ENCODE measurements around the gene GPC5.

The GPC5 gene

DNA sequence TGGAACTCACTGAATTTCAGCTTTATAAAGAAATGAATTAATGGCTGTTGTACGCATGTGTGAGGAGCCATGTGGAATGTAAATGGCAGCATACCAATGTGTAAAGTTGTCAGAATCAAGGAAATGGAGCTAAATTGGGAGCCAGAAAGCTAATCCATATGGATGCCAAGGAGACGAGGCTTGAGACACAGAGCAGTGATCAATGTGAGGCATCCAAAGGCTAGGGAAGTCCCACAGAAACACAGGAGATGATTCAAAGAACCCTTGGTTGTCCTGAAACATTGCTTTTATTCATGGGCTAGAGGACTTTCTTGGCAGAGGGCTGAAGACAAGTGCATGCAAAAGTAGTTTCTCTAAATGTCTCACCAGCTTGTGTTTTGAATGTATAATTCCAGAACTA is 1271.7 kb downstream of the GPC5 start:
- TF ChIP-seq SCRT1 (tag by site-specific recombination; IDR thresholded peaks at IDR 0.05; ENCODE audit: borderline replicate concordance) (no peak), ZNF621 (tag by site-specific recombination; IDR thresholded peaks at IDR 0.05) (no peak), ZNF214 (tag by site-specific recombination; IDR thresholded peaks at IDR 0.05; ENCODE audit: borderline replicate concordance) (no peak)
- TF ChIP-seq, protein P1, sequence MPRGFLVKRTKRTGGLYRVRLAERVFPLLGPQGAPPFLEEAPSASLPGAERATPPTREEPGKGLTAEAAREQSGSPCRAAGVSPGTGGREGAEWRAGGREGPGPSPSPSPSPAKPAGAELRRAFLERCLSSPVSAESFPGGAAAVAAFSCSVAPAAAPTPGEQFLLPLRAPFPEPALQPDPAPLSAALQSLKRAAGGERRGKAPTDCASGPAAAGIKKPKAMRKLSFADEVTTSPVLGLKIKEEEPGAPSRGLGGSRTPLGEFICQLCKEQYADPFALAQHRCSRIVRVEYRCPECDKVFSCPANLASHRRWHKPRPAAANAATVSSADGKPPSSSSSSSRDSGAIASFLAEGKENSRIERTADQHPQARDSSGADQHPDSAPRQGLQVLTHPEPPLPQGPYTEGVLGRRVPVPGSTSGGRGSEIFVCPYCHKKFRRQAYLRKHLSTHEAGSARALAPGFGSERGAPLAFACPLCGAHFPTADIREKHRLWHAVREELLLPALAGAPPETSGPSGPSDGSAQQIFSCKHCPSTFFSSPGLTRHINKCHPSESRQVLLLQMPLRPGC (tag by site-specific recombination; IDR thresholded peaks at IDR 0.05), result no peak
- TF ChIP-seq, protein P2, sequence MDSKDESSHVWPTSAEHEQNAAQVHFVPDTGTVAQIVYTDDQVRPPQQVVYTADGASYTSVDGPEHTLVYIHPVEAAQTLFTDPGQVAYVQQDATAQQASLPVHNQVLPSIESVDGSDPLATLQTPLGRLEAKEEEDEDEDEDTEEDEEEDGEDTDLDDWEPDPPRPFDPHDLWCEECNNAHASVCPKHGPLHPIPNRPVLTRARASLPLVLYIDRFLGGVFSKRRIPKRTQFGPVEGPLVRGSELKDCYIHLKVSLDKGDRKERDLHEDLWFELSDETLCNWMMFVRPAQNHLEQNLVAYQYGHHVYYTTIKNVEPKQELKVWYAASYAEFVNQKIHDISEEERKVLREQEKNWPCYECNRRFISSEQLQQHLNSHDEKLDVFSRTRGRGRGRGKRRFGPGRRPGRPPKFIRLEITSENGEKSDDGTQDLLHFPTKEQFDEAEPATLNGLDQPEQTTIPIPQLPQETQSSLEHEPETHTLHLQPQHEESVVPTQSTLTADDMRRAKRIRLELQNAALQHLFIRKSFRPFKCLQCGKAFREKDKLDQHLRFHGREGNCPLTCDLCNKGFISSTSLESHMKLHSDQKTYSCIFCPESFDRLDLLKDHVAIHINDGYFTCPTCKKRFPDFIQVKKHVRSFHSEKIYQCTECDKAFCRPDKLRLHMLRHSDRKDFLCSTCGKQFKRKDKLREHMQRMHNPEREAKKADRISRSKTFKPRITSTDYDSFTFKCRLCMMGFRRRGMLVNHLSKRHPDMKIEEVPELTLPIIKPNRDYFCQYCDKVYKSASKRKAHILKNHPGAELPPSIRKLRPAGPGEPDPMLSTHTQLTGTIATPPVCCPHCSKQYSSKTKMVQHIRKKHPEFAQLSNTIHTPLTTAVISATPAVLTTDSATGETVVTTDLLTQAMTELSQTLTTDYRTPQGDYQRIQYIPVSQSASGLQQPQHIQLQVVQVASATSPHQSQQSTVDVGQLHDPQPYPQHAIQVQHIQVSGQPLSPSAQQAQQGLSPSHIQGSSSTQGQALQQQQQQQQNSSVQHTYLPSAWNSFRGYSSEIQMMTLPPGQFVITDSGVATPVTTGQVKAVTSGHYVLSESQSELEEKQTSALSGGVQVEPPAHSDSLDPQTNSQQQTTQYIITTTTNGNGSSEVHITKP (tag by site-specific recombination; IDR thresholded peaks at IDR 0.05), result no peak
- no peaks in the 10 kb centered on the region for H3K4me1 ChIP-seq (ENCODE audit: control insufficient read depth, insufficient read depth, low read length)
- no peaks in the 10 kb centered on the region for H3K36me3 ChIP-seq (ENCODE audit: control insufficient read depth in 2 of 2, insufficient read depth in 1 of 2, low read length in 2 of 2)
- H3K4me3 ChIP-seq (ENCODE audit: low read depth, low read length), result no peak overlapping the region
- ChIA-PET POLR2A (no interaction called here), CTCF (no interaction called here)
- no peaks in the 10 kb centered on the region for H3K9me3 ChIP-seq (ENCODE audit: control insufficient read depth, insufficient read depth, low read depth, low read length)
- H3K27ac ChIP-seq (ENCODE audit: extremely low read depth, low read depth, low read length), result no peak overlapping the region

DNA sequence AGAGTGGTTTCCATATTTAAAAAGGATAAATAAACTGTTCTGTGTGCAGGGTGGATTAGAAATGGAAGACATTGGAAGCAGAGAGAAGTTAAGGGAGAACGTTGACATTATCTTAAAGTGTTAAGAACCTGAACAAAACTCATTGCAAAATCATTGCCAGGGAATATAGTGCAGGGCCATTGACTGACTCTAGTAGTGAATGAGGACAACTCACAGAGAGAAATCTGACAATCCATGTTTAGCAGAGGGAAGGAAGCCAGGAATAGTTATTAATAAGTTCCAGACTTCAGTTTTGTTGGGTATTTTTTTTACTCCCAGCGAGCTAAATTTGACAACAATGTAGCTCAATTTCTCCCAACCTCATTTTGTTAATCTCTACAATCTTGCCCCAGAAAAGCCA is 1273.4 kb downstream of the GPC5 start:
- POLR2A ChIA-PET, result no interaction called here
- TF ChIP-seq GLIS2 (tag by site-specific recombination; IDR thresholded peaks at IDR 0.05), result no peak
- TF ChIP-seq, protein P3, sequence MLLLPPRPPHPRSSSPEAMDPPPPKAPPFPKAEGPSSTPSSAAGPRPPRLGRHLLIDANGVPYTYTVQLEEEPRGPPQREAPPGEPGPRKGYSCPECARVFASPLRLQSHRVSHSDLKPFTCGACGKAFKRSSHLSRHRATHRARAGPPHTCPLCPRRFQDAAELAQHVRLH (tag by site-specific recombination; IDR thresholded peaks at IDR 0.05), result no peak
- TF ChIP-seq ZNF391 (tag by site-specific recombination; IDR thresholded peaks at IDR 0.05; ENCODE audit: borderline replicate concordance, low read depth), result no peak
- TF ChIP-seq ZNF654 (tag by site-specific recombination; IDR thresholded peaks at IDR 0.05; ENCODE audit: low read depth), result no peak
- TF ChIP-seq ZNF558 (tag by site-specific recombination; IDR thresholded peaks at IDR 0.05), result no peak
- no peak for TF ChIP-seq ZNF394 (tag by site-specific recombination; IDR thresholded peaks at IDR 0.05; ENCODE audit: borderline replicate concordance)
- TF ChIP-seq, protein P4, sequence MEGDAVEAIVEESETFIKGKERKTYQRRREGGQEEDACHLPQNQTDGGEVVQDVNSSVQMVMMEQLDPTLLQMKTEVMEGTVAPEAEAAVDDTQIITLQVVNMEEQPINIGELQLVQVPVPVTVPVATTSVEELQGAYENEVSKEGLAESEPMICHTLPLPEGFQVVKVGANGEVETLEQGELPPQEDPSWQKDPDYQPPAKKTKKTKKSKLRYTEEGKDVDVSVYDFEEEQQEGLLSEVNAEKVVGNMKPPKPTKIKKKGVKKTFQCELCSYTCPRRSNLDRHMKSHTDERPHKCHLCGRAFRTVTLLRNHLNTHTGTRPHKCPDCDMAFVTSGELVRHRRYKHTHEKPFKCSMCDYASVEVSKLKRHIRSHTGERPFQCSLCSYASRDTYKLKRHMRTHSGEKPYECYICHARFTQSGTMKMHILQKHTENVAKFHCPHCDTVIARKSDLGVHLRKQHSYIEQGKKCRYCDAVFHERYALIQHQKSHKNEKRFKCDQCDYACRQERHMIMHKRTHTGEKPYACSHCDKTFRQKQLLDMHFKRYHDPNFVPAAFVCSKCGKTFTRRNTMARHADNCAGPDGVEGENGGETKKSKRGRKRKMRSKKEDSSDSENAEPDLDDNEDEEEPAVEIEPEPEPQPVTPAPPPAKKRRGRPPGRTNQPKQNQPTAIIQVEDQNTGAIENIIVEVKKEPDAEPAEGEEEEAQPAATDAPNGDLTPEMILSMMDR (tag by site-specific recombination; IDR thresholded peaks at IDR 0.05), result no peak
- TF ChIP-seq, protein P5, sequence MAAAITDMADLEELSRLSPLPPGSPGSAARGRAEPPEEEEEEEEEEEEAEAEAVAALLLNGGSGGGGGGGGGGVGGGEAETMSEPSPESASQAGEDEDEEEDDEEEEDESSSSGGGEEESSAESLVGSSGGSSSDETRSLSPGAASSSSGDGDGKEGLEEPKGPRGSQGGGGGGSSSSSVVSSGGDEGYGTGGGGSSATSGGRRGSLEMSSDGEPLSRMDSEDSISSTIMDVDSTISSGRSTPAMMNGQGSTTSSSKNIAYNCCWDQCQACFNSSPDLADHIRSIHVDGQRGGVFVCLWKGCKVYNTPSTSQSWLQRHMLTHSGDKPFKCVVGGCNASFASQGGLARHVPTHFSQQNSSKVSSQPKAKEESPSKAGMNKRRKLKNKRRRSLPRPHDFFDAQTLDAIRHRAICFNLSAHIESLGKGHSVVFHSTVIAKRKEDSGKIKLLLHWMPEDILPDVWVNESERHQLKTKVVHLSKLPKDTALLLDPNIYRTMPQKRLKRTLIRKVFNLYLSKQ (tag by site-specific recombination; IDR thresholded peaks at IDR 0.05; ENCODE audit: borderline replicate concordance), result no peak
- no peak for TF ChIP-seq SETDB1 (IDR thresholded peaks at IDR 0.05; ENCODE audit: insufficient read length, low read length)
- no peak for TF ChIP-seq MEIS1 (CRISPR knock-in tag; IDR thresholded peaks at IDR 0.05; ENCODE audit: borderline replicate concordance)
- TF ChIP-seq ZFHX2 (tag by site-specific recombination; conservative IDR thresholded peaks at IDR 0.05), result no peak
- no peak for TF ChIP-seq ZNF416 (tag by site-specific recombination; IDR thresholded peaks at IDR 0.05)
- no peak for TF ChIP-seq ZNF658 (tag by site-specific recombination; IDR thresholded peaks at IDR 0.05)
- no peak for TF ChIP-seq ZNF768 (tag by site-specific recombination; IDR thresholded peaks at IDR 0.05)
- TF ChIP-seq ZNF626 (tag by site-specific recombination; IDR thresholded peaks at IDR 0.05), result no peak
- TF ChIP-seq ZFP3 (tag by site-specific recombination; IDR thresholded peaks at IDR 0.05; ENCODE audit: low read depth), result no peak
- TF ChIP-seq, protein P6, sequence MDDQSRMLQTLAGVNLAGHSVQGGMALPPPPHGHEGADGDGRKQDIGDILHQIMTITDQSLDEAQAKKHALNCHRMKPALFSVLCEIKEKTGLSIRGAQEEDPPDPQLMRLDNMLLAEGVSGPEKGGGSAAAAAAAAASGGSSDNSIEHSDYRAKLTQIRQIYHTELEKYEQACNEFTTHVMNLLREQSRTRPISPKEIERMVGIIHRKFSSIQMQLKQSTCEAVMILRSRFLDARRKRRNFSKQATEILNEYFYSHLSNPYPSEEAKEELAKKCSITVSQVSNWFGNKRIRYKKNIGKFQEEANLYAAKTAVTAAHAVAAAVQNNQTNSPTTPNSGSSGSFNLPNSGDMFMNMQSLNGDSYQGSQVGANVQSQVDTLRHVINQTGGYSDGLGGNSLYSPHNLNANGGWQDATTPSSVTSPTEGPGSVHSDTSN (CRISPR knock-in tag; IDR thresholded peaks at IDR 0.05), result no peak
- CTCF ChIA-PET, result no interaction called here
- H3K9me3 ChIP-seq (ENCODE audit: control insufficient read depth, insufficient read depth, low read depth, low read length), result no peaks in the 10 kb centered on the region
- no peaks in the 10 kb centered on the region for H3K4me1 ChIP-seq (ENCODE audit: control insufficient read depth, insufficient read depth, low read length)
- H3K27ac ChIP-seq (ENCODE audit: extremely low read depth, low read depth, low read length), result no peak overlapping the region
- H3K36me3 ChIP-seq (ENCODE audit: control insufficient read depth in 2 of 2, insufficient read depth in 1 of 2, low read length in 2 of 2), result no peaks in the 10 kb centered on the region
- no peak overlapping the region for H3K4me3 ChIP-seq (ENCODE audit: low read depth, low read length)

Data from HEK293 (cell line).